Loucy (cell line): ENCODE data around the gene PRDM8.
A peak's percentile ranks its signal among the peaks of the same experiment; 100 is the strongest.

Experiments
- CTCF ChIP-seq: fragments of 200-600 bp; sonication (generic); conservative IDR thresholded peaks from 2 replicates; pipeline ENCODE4 v1.5.1; 2014; ENCODE audit warnings: mild to moderate bottlenecking, antibody characterized with exemption, low read length
- EZH2phosphoT487 ChIP-seq: fragments of 200-600 bp; IDR thresholded peaks from 2 replicates; pipeline ENCODE4 v1.6.1; 2018; ENCODE audit warnings: antibody characterized with exemption, mild to moderate bottlenecking, moderate library complexity, borderline replicate concordance

GRCh38 chr4:80221161-80221560 lies 23.9 kb downstream of the PRDM8 start:
- TF ChIP-seq CTCF (peak; percentile 58), EZH2phosphoT487 (no peak)
